Hepatocyte (in vitro differentiated cells): ENCODE data around the gene MSI2. TPM values are rescaled to one million over a fixed set of nuclear protein-coding genes. Genes with fewer than 3 reads are reported as not detected.
A peak's percentile ranks its signal among the peaks of the same experiment; 100 is the strongest.

Experiments used
- DNase-seq: peaks from one replicate; pipeline ENCODE4 v3.0.0-alpha.2; 2016; ENCODE audit warnings: low spot score
- H2AFZ ChIP-seq: fragments of 200-600 bp; sonication (generic); 2 replicates; pipeline ENCODE4 v1.6.0; 2016; ENCODE audit warnings: antibody characterized with exemption, mild to moderate bottlenecking
- H3K27ac ChIP-seq: fragments of 200-600 bp; sonication (generic); 2 replicates; pipeline ENCODE4 v1.5.1; 2016; ENCODE audit warnings: mild to moderate bottlenecking
- H3K27me3 ChIP-seq: fragments of 200-600 bp; sonication (generic); 2 replicates; pipeline ENCODE4 v1.6.1; 2016
- H3K36me3 ChIP-seq: fragments of 200-600 bp; sonication (generic); replicated peaks from 2 replicates; pipeline ENCODE4 v1.5.1; 2016; ENCODE audit warnings: low read depth; ENCODE audit not compliant: insufficient read depth
- H3K4me1 ChIP-seq: fragments of 200-600 bp; sonication (generic); 2 replicates; pipeline ENCODE4 v1.5.1; 2016; ENCODE audit warnings: mild to moderate bottlenecking, moderate library complexity; ENCODE audit not compliant: insufficient read depth
- H3K4me2 ChIP-seq: fragments of 200-600 bp; sonication (generic); 2 replicates; pipeline ENCODE4 v1.6.0; 2016
- H3K4me3 ChIP-seq: fragments of 200-600 bp; sonication (generic); 2 replicates; pipeline ENCODE4 v1.5.1; 2016; ENCODE audit warnings: mild to moderate bottlenecking
- H3K79me2 ChIP-seq: fragments of 200-600 bp; sonication (generic); 2 replicates; pipeline ENCODE4 v1.6.0; 2017; ENCODE audit warnings: mild to moderate bottlenecking
- H3K9me2 ChIP-seq: fragments of 200-600 bp; sonication (generic); replicated peaks from 2 replicates; pipeline ENCODE4 v1.6.0; 2017; ENCODE audit warnings: mild to moderate bottlenecking; ENCODE audit not compliant: insufficient read depth
- H3K9me3 ChIP-seq: fragments of 200-600 bp; sonication (generic); 2 replicates; pipeline ENCODE4 v1.5.1; 2016; ENCODE audit warnings: low read depth, mild to moderate bottlenecking
- H4K20me1 ChIP-seq: fragments of 200-600 bp; sonication (generic); 2 replicates; pipeline ENCODE4 v1.6.0; 2016; ENCODE audit warnings: mild to moderate bottlenecking; ENCODE audit not compliant: insufficient read depth, poor library complexity, severe bottlenecking
- EZH2 ChIP-seq: fragments of 200-600 bp; sonication (generic); IDR thresholded peaks from 2 replicates; pipeline ENCODE4 v1.6.1; 2016; ENCODE audit warnings: antibody characterized with exemption, mild to moderate bottlenecking, borderline replicate concordance
- EZH2phosphoT487 ChIP-seq: fragments of 200-600 bp; sonication (generic); IDR thresholded peaks from one replicate; pipeline ENCODE4 v1.6.1; 2018; ENCODE audit warnings: antibody characterized with exemption, mild to moderate bottlenecking, low read depth, moderate library complexity; ENCODE audit not compliant: unreplicated experiment, severe bottlenecking
- WGBS: methylation state at CpG from one replicate; pipeline ENCODE4 v1.1.6; 2016; ENCODE audit warnings: low lambda C conversion rate; ENCODE audit errors: missing lambda C conversion rate; 5-methylcytosine and 5-hydroxymethylcytosine counted together
- polyA plus RNA-seq: library from polyadenylated mRNA; unstranded; fragments of >200 nt; fragmentation: Nextera tagmentation; extraction: Ambion mirVana; gene quantifications from 2 replicates; pipeline ENCODE4 v1.2.1, GENCODE V29; 2016
- total RNA-seq: library from RNA; depleted of rRNA; stranded (reverse); fragments of >200 nt; gene quantifications from 2 replicates; pipeline ENCODE4 v1.2.3, GENCODE V29; 2014
- TF ChIP-seq, protein P1 (sequence below): fragments of 200-600 bp; sonication (generic); IDR thresholded peaks from 2 replicates; pipeline ENCODE4 v1.5.1; 2016; ENCODE audit warnings: antibody characterized with exemption, mild to moderate bottlenecking; ENCODE audit not compliant: poor library complexity

MSI2 gene
- total and polyA plus RNA-seq, 2 experiments from 2014 or later: 16.1 to 60.6 TPM

DNA sequence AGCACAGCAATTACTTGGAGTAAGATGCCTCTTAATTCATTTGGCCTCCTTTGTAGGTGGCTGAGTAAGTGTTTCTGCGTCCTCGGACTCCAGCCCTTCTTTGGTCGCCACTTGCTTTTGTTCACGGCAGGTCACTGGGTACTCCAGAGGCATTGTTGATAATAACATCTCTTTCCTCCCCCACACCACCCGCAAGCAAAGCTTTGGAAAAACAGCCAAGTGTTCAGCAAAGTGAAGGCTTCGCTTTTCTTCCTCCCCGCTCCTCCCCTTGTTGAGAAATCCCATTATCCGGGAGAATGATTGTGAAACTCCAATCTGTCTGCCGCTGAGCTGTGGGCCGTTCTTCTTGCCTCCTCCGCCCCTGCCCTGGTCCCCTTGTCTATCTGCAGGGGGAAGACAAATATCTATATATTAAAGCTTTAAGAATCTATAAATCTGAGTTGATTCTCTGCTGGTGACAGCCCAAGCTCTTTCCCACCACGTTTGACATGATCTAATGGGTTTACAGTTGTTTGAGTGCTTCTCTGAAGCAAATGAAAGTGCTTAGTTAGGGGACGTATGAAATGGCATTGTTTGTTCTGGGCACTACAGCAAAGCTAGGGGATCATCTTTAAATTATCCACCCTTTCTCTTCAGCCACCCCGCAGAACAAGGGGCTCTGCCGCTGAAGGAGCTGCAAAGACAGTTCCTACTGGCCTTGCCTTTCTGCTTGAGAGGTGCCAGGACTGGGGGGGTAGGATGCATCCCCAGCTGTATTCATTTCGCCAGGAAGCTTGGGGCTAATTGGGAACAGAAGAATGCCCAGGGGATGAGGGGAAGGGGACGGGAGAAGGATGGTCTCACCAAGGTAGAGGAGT lies 321.7 kb downstream of the MSI2 start:
- WGBS: 31% methylated on average over 17 of the region's 17 CpGs
- Histone ChIP-seq H3K4me2 (peak overlapping the region; percentile 74), H3K27ac (peak overlapping the region; percentile 75), H2AFZ (no peak overlapping the region), H3K79me2 (peaks cover 8% of the 10 kb centered on the region), H3K27me3 (no peaks in the 10 kb centered on the region), H3K9me3 (no peaks in the 10 kb centered on the region), H3K4me1 (peaks cover 6% of the 10 kb centered on the region), H3K4me3 (no peak overlapping the region), H3K36me3 (no peaks in the 10 kb centered on the region), H3K9me2 (no peaks in the 10 kb centered on the region), H4K20me1 (no peaks in the 10 kb centered on the region)
- TF ChIP-seq EZH2 (no peak), EZH2phosphoT487 (no peak)
- TF ChIP-seq, protein P1, sequence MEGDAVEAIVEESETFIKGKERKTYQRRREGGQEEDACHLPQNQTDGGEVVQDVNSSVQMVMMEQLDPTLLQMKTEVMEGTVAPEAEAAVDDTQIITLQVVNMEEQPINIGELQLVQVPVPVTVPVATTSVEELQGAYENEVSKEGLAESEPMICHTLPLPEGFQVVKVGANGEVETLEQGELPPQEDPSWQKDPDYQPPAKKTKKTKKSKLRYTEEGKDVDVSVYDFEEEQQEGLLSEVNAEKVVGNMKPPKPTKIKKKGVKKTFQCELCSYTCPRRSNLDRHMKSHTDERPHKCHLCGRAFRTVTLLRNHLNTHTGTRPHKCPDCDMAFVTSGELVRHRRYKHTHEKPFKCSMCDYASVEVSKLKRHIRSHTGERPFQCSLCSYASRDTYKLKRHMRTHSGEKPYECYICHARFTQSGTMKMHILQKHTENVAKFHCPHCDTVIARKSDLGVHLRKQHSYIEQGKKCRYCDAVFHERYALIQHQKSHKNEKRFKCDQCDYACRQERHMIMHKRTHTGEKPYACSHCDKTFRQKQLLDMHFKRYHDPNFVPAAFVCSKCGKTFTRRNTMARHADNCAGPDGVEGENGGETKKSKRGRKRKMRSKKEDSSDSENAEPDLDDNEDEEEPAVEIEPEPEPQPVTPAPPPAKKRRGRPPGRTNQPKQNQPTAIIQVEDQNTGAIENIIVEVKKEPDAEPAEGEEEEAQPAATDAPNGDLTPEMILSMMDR: no peak
- DNase-seq: peak; percentile 58

DNA sequence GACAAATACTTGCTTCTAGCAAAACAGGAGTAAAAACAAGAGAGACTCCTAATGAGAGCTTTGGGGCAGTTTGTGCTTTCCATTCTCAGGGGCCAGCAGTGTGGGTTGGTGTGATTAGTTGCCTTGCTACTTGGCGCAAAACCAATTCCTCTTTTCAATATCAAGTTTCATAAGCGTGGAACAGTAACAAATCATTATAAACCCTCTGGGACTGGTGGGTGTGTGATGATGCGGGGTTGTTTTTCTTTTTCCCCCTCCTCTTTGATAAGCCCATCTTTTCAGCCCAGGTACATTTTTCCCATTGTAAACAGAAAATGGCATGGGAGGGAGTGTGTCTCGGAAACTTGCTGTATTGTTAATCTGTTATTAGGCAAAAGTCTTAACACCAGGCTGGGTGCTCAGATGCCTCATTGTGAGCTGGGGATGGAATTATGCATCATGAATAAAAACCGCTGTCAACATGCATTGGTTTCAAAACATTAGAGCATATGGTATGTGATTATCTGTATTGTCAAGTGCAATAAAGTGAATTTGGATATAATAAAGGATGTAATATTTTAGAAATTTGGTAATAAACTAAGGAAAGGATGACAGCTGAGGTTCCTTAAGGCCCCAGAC lies 322.4 kb downstream of the MSI2 start:
- H3K4me2 ChIP-seq: peak overlapping the region; percentile 74

DNA sequence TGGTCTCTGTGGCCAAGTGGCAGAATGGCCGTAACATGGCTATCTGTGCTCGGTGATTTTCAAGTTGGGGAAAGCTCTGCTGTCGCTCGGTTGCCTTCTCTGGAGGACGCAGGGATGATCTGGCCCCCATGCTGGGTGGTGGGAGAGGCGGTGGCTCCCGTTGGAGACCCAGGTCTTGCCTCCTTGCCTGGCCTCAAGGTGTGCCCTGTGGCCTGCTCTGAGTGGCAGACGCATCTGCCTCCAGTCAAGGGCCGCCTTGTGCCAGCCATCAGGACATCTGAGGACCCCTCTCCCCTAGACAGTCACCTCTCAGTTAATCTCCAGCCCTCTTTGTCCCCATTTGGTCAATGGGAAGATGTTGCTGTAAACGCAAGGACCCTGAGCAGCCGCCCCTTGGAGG lies 322.9 kb downstream of the MSI2 start:
- Histone ChIP-seq H3K4me1 (peaks cover 6% of the 10 kb centered on the region), H3K4me3 (no peak overlapping the region), H3K4me2 (no peak overlapping the region), H2AFZ (no peak overlapping the region), H3K79me2 (peaks cover 9% of the 10 kb centered on the region), H4K20me1 (no peaks in the 10 kb centered on the region), H3K9me2 (no peaks in the 10 kb centered on the region), H3K27me3 (no peaks in the 10 kb centered on the region), H3K27ac (no peak overlapping the region), H3K9me3 (no peaks in the 10 kb centered on the region), H3K36me3 (no peaks in the 10 kb centered on the region)
- 92% methylated on average over 11 of the region's 11 CpGs for WGBS
- TF ChIP-seq EZH2 (no peak), EZH2phosphoT487 (no peak)
- TF ChIP-seq, protein P1: no peak
- DNase-seq: no peak

More for the DNA sequence above, 322.4 kb downstream of the MSI2 start:
- Histone ChIP-seq H3K27me3 (no peaks in the 10 kb centered on the region), H3K9me2 (no peaks in the 10 kb centered on the region), H3K4me3 (no peak overlapping the region), H3K4me1 (peaks cover 6% of the 10 kb centered on the region), H3K36me3 (no peaks in the 10 kb centered on the region), H4K20me1 (no peaks in the 10 kb centered on the region), H2AFZ (no peak overlapping the region), H3K27ac (peak overlapping the region; percentile 75), H3K79me2 (peaks cover 9% of the 10 kb centered on the region), H3K9me3 (no peaks in the 10 kb centered on the region)
- DNase-seq: no peak
- WGBS: 69% methylated on average over 5 of the region's 5 CpGs
- TF ChIP-seq EZH2 (no peak), EZH2phosphoT487 (no peak)
- TF ChIP-seq, protein P1: no peak
